Measurements from ENCODE around the gene CCDC3. TPM values are rescaled to one million over a fixed set of nuclear protein-coding genes. Genes with fewer than 3 reads are reported as not detected.

The CCDC3 gene
- total RNA-seq, 1 donor from 2014 or later, result 0.27 TPM

GRCh38 chr10:12925845-12926244 is 75.7 kb downstream of the CCDC3 start:
- intact Hi-C loops (cut with micrococcal nuclease), result no loop called here

- intact Hi-C loops (cut with micrococcal nuclease), result no loop called here
Measured at GRCh38 chr10:12924911-12925310, 76.6 kb downstream of the CCDC3 start.

- intact Hi-C loops (cut with micrococcal nuclease), result no loop called here
Measured at GRCh38 chr10:12922117-12922900, 79.2 kb downstream of the CCDC3 start.

- intact Hi-C loops (cut with micrococcal nuclease), result no loop called here
Measured at GRCh38 chr10:12921163-12921562, 80.3 kb downstream of the CCDC3 start.

GRCh38 chr10:12919574-12919973 is 81.9 kb downstream of the CCDC3 start:
- intact Hi-C loops (cut with micrococcal nuclease), result no loop called here

- intact Hi-C loops (cut with micrococcal nuclease), result no loop called here
Measured at GRCh38 chr10:12916587-12916986, 84.9 kb downstream of the CCDC3 start.

GRCh38 chr10:12915637-12916168 is 85.8 kb downstream of the CCDC3 start:
- intact Hi-C loops (cut with micrococcal nuclease), result no loop called here

GRCh38 chr10:12914111-12914510 is 87.4 kb downstream of the CCDC3 start:
- intact Hi-C loops (cut with micrococcal nuclease), result no loop called here

GRCh38 chr10:12911795-12912194 is 89.7 kb downstream of the CCDC3 start:
- intact Hi-C loops (cut with micrococcal nuclease), result no loop called here

GRCh38 chr10:12910835-12911234 is 90.7 kb downstream of the CCDC3 start:
- intact Hi-C loops (cut with micrococcal nuclease), result no loop called here

- intact Hi-C loops (cut with micrococcal nuclease), result no loop called here
Measured at GRCh38 chr10:12909836-12910185, 91.7 kb downstream of the CCDC3 start.

GRCh38 chr10:12909182-12909835 is 92.2 kb downstream of the CCDC3 start:
- intact Hi-C loops (cut with micrococcal nuclease), result no loop called here

GRCh38 chr10:12908773-12909172 is 92.7 kb downstream of the CCDC3 start:
- intact Hi-C loops (cut with micrococcal nuclease), result no loop called here

GRCh38 chr10:12907656-12908055 is 93.9 kb downstream of the CCDC3 start:
- intact Hi-C loops (cut with micrococcal nuclease), result no loop called here

GRCh38 chr10:12906051-12906541 is 95.4 kb downstream of the CCDC3 start:
- intact Hi-C loops (cut with micrococcal nuclease), result no loop called here

GRCh38 chr10:12905067-12905466 is 96.4 kb downstream of the CCDC3 start:
- intact Hi-C loops (cut with micrococcal nuclease), result no loop called here

- intact Hi-C loops (cut with micrococcal nuclease), result loop anchor here (1.0 kb wide), 5 partner anchors 196 to 689 kb away; no protein-coding TSS in a partner anchor
Measured at GRCh38 chr10:12902851-12903358, 98.6 kb downstream of the CCDC3 start.

GRCh38 chr10:12902135-12902572 is 99.4 kb downstream of the CCDC3 start:
- intact Hi-C loops (cut with micrococcal nuclease), result loop anchor here (1.0 kb wide), 5 partner anchors 195 to 688 kb away; no protein-coding TSS in a partner anchor

GRCh38 chr10:12899546-12899945 is 102.0 kb downstream of the CCDC3 start:
- intact Hi-C loops (cut with micrococcal nuclease), result no loop called here

GRCh38 chr10:12898271-12898670 is 103.2 kb downstream of the CCDC3 start:
- intact Hi-C loops (cut with micrococcal nuclease), result no loop called here

- intact Hi-C loops (cut with micrococcal nuclease), result no loop called here
Measured at GRCh38 chr10:12897278-12897677, 104.2 kb downstream of the CCDC3 start.

- intact Hi-C loops (cut with micrococcal nuclease), result no loop called here
Measured at GRCh38 chr10:12896251-12896650, 105.3 kb downstream of the CCDC3 start.
